GM19468 (cell line): ENCODE measurements around the gene G2E3.
A peak's percentile ranks its signal among the peaks of the same experiment; 100 is the strongest.
"Not testable (repeated sequence)": the region's sequence is repeated elsewhere in the genome, so short reads cannot be mapped to it uniquely, and the experiment has no call there.

Experiments
- ATAC-seq: cut with Tn5 transposase; IDR thresholded peaks from one replicate; pipeline ENCODE4 v1.9.1; 2021; ENCODE audit warnings: mild to moderate bottlenecking, moderate library complexity, moderate number of reproducible peaks; ENCODE audit not compliant: unreplicated experiment; ENCODE audit errors: extremely low read depth

The G2E3 gene, protein sequence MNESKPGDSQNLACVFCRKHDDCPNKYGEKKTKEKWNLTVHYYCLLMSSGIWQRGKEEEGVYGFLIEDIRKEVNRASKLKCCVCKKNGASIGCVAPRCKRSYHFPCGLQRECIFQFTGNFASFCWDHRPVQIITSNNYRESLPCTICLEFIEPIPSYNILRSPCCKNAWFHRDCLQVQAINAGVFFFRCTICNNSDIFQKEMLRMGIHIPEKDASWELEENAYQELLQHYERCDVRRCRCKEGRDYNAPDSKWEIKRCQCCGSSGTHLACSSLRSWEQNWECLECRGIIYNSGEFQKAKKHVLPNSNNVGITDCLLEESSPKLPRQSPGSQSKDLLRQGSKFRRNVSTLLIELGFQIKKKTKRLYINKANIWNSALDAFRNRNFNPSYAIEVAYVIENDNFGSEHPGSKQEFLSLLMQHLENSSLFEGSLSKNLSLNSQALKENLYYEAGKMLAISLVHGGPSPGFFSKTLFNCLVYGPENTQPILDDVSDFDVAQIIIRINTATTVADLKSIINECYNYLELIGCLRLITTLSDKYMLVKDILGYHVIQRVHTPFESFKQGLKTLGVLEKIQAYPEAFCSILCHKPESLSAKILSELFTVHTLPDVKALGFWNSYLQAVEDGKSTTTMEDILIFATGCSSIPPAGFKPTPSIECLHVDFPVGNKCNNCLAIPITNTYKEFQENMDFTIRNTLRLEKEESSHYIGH

DNA sequence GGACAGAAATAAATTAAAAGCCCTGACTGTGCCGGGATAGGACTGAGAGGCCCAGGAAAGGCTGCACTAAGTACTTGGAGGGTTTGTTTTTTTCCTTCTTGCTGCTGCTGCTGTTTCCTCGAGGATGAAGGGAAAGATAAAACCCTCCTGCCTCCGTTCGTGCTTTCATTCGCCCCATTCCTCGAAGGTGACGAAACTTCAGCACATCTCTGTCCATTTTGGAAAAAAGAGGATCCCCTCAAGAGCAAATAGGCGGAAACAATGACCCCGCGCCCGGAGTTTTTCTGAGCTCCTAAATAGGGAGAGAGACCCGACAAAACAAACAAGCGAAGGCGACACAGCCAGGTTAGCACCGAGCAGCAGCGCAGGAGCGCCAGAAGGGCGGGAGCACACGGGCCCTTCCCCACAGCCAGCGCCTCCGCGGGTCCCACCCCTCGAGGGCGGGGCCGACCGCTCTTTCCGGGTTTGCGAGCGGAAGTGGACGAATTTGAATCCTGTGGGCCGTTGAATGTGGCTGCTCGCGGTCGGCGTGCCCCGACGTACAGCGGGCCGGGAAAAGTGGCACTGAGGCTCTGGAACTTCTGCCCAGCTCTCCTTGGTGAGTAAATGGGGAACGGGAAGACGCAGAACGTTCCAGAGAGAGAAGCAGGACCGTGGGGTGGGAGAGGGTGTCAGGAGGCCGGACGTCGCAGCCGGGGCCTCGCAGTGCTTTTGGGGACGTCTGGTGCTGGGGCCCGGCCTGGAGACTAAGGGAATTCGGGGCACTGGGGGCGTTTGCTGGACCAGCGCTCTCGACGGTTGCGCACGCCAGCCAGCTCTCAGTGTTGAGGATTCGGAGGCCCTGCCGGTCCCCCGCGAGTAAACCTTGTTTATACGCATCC, at the start of gene G2E3:
TSS of gene G2E3 (plus strand) at position 484 of the 881 bp plus-strand sequence. CDS start 21,922 bp downstream, outside the sequence.
- ATAC-seq, result peak; percentile 98

DNA sequence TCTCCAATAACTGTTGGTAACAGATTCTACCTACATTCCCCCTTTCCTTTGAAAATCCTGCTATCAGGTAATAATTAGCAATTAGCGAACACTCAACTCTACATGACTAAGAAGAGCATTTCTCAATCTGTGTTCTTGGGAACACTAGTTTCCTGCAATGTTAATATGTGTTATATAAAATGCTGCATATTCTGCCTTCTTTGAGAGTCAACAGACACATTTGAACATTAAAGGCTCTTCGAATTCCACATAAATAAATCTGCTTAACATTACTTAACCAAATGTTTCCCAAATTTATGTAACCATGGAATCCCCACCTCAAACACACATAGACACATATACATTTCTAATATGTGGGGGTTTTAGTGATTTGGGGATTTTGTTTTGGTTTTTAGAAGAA, 41.2 kb upstream of the G2E3 start:
- no peak for ATAC-seq

- ATAC-seq, result no peak
Observed at GRCh38 chr14:30518867-30519560, 39.9 kb upstream of the G2E3 start.

DNA sequence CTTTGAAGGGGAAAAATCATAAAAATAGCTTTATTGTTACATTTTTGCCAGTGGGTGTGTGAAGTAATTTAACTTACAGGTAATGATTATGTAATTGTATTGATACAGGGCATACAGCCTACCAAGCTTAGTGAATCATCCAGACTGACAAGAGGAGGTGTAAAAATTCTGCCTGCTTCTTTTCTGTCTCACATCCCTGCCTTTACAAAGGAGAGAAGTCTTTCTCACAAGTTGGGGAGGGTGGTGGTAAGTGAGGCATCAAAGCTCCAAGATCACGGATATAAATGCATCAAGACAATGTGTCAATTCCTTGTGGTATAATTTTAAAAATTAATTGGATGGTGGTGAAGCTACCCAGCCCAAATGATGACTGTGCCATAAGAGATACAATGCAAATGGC, 39.0 kb upstream of the G2E3 start:
- ATAC-seq, result no peak

DNA sequence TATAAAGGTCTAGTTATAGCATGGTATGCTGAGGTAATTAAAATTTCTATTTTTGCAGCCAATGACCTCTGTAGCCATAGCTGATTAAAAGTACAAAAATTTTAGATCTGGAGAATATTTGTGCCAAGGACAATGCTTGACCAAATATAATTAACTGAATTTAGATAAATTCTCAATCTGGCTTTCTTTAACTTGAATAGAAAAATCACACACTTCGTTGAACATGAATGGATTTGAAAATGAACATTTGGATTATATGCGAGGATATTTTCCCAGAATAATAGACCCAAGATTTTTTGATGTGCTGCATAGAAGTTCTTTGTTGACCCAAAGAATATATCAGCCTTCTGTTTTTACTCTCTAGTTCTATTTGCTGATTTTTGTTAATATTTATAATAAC, 38.4 kb upstream of the G2E3 start:
- no peak for ATAC-seq

GRCh38 chr14:30521899-30522736, 36.8 kb upstream of the G2E3 start:
- no peak for ATAC-seq

DNA sequence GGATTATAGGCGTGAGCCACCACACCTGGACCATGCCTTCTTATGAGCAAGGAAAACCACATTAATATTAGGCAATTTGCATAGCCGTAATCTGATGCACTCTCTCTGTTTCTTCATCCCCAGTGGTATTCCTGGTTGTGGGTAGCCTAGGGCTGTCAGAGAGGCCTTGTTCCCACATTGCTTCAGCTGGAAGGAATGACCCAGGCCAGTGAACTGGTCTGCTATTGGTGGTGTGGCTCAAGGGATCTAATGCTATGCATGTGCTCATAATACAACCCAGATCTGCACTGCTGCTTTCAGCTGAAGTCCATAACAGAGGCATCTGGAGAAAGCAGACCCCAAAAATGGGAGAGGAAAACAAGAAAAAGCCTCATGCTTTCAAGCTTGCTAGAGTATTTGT, 33.1 kb upstream of the G2E3 start:
- no peak for ATAC-seq

DNA sequence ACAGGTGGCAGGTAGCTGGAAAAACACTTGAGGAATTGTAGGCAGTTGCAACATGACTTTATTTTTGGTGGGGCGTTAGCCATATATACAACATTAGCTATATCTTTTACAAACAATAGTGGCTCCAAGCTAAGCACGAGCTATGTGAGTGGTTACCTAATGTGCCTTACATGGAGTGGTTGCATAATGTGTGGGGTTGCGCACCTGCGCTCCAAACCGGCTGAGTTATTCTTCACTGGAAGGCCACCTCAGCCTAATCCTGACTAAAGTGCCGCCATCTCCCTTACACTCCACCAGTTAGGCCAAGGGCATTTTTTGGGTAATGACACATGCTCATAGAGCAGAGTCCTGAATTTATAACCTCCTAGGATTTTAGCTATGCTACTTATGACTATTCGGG, 31.8 kb upstream of the G2E3 start:
- ATAC-seq, result no peak

DNA sequence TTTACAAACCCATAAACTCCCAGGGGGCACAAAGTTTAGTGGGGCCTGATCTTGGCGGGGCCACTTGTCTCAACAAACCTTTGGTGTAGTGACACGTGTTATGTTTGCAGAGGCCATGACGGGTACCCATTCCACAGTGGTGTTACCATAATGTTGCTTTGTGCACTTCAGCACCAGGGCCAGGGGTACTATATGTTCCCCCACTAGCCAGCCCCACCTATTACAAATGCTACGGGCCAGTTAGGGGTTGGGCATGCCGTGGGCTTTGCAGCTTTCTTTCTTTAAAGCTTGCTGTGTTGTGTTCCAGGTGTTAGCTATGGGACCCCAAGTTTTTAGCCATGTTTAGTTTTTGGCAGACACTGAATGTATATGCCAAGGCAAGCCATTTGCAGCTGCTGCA, 30.8 kb upstream of the G2E3 start:
- no peak for ATAC-seq

DNA sequence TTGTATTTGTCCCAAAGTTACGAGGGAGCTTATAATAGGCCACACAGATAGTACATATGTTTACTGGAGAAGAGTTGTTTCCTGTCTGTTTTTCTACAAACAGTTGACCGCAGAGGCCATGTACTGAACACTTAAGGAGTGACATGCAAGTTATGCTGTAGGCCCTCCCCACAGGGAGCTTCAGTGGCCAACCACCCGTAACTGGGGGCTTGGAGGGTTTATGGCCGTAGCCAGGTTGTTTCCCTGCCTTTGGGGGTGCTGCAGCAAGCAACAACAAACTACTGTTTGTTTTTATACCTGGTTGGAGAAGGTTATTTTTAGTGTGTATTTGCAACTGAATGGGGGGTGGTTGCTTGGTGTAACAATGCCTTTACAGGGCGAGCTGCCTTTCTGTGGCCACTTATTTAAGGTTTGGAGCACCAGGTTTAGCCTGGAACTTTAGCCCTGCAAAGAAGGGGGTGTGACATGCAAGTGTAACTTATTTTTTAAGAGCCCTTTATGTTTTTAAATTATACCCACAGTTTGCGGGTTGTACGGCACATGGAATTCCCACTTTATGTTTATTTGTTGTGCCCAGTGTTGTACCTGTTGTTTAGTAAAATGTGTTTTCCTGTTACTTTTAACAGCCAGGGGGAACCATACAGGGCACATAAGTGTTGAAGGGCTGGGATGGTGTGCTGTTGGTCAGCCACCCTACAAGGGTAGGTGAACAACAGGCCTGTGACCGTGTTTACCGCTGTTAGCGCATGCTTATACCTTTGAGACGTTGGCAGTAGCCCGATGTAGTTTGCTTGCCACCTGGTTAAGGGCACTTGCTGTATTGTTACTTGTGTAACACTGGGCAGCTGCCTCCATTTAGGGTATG, 29.9 kb upstream of the G2E3 start:
- ATAC-seq, result no peak

DNA sequence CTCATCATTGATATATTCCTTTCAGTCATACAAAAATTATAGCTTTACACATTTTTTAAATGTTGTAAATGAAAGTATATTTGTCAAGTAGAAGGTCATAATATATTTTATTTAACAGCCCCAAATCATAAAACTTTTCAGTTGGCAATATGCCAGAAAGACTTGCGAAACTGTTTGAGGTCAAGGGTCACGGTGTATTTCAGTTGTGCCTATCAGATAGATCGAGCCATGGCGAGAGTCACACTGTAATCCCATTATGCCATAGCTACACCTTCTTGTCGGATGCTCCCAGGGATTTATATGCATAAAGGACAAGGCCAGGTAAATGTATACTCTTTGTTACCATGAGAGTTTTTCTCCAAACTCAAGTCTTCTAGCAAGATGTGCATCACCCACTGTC, 26.7 kb upstream of the G2E3 start:
- no peak for ATAC-seq

GRCh38 chr14:30533126-30533525, 25.8 kb upstream of the G2E3 start:
- no peak for ATAC-seq

GRCh38 chr14:30541318-30541717, 17.6 kb upstream of the G2E3 start:
- ATAC-seq, result no peak

- ATAC-seq, result not testable (repeated sequence)
Observed at GRCh38 chr14:30546735-30547134, 12.2 kb upstream of the G2E3 start.

DNA sequence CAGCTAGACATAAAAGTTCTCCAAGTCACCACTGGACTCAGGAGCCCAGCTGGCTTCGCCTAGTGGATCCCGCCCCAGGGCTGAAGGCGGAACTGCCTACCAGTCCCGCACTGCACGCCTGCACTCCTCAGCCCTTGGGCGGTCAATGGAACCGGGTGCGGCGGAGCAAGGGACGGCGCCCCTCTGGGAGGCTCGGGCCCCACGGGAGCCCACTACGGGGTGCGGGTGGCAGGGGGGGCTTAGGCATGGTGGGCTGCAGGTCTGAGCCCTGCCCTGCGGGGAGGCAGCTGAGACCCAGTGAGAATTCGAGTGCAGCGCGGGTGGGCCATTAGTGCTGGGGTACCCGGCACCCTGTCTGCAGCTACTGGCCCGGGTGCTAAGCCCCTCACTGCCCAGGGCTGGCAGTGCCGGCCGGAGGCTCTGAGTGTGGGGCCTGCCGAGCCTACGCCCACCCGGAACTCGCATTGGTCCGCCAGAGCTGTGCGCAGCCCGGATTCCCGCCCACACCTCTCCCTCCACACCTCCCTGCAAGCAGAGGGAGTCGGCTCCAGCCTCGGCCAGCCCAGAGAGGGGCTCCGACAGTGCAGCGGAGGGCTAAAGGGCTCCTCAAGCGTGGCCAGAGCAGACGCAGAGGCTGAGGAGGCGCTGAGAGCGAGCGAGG, 11.4 kb upstream of the G2E3 start:
- ATAC-seq, result no peak

- ATAC-seq, result no peak
Observed at GRCh38 chr14:30550335-30550734, 8.6 kb upstream of the G2E3 start.

GRCh38 chr14:30551460-30551859, 7.5 kb upstream of the G2E3 start:
- no peak for ATAC-seq
